Activated naive CD4-positive, alpha-beta T cell (primary cell): ENCODE measurements around the gene LRRC10.
"Not testable (repeated sequence)": the region's sequence is repeated elsewhere in the genome, so short reads cannot be mapped to it uniquely, and the experiment has no call there.

Source experiments
- DNase-seq, 4 experiments: peaks; one replicate each; lab custom pipeline; 2025; lab: John Stamatoyannopoulos, UW

The LRRC10 gene

GRCh38 chr12:69619050-69619449 is 8.3 kb upstream of the LRRC10 start:
- no peak for DNase-seq

- no peak for DNase-seq
Measured at GRCh38 chr12:69616025-69616424, 5.3 kb upstream of the LRRC10 start.

- no peak for DNase-seq
Measured at GRCh38 chr12:69613351-69613750, 2.6 kb upstream of the LRRC10 start.

- DNase-seq = no peak
Measured at GRCh38 chr12:69610126-69610525, 581 bp downstream of the LRRC10 start.

GRCh38 chr12:69608114-69608513 is 2.6 kb downstream of the LRRC10 start:
- DNase-seq = no peak

GRCh38 chr12:69604275-69604674 is 6.4 kb downstream of the LRRC10 start:
- not testable (repeated sequence) for DNase-seq

GRCh38 chr12:69603556-69603955 is 7.2 kb downstream of the LRRC10 start:
- not testable (repeated sequence) for DNase-seq

GRCh38 chr12:69602954-69603353 is 7.8 kb downstream of the LRRC10 start:
- no peak for DNase-seq

- no peak for DNase-seq
Measured at GRCh38 chr12:69601962-69602685, 8.6 kb downstream of the LRRC10 start.

- no peak for DNase-seq
Measured at GRCh38 chr12:69600804-69601203, 9.9 kb downstream of the LRRC10 start.

- no peak for DNase-seq
Measured at GRCh38 chr12:69598174-69598753, 12.4 kb downstream of the LRRC10 start.

- DNase-seq = no peak
Measured at GRCh38 chr12:69595689-69596088, 15.0 kb downstream of the LRRC10 start.

GRCh38 chr12:69589082-69589481 is 21.6 kb downstream of the LRRC10 start:
- no peak for DNase-seq

GRCh38 chr12:69588527-69588926 is 22.2 kb downstream of the LRRC10 start:
- no peak for DNase-seq

GRCh38 chr12:69585189-69586062 is 25.3 kb downstream of the LRRC10 start, which contains the start of gene CCT2:
CCT2 (plus strand) TSS chr12:69585459; CDS start chr12:69585522, 63 bp downstream.
- DNase-seq = peak; percentile 89 to 96 (median 93)

- no peak for DNase-seq
Measured at GRCh38 chr12:69583203-69583602, 27.5 kb downstream of the LRRC10 start.

- DNase-seq = no peak
Measured at GRCh38 chr12:69580074-69580473, 30.6 kb downstream of the LRRC10 start.

GRCh38 chr12:69579029-69579428 is 31.7 kb downstream of the LRRC10 start:
- no peak for DNase-seq

- DNase-seq = no peak
Measured at GRCh38 chr12:69578283-69578682, 32.4 kb downstream of the LRRC10 start.

- DNase-seq = no peak
Measured at GRCh38 chr12:69575346-69575745, 35.4 kb downstream of the LRRC10 start.

- DNase-seq = peak in 2 of 4 experiments; percentile 3 to 7
Measured at GRCh38 chr12:69570545-69571399, 39.9 kb downstream of the LRRC10 start.
